PC-9 (cell line): ENCODE measurements around the gene PARM1. TPM values are rescaled to one million over a fixed set of nuclear protein-coding genes. Genes with fewer than 3 reads are reported as not detected.

ENCODE experiments used
- BruUV-seq: library from RNA; stranded (reverse); fragments of 400-500 nt; replicated peaks from 2 replicates; lab custom pipeline; 2021; lab: Mats Ljungman, UMichigan
- CTCF ChIA-PET: fragments of 300-600 bp; sonication (Branson Sonifier 250); formaldehyde crosslinking; loops from one replicate; lab custom pipeline; 2022; ENCODE audit warnings: antibody characterized with exemption; lab: Charles Lee
- POLR2A ChIA-PET: fragments of 300-600 bp; sonication (Branson Sonifier 250); formaldehyde crosslinking; loops from one replicate; lab custom pipeline; 2022; ENCODE audit warnings: antibody characterized with exemption; ENCODE audit not compliant: unreplicated experiment; lab: Charles Lee
- DNase-seq, 2 experiments: peaks; one replicate each; pipeline versions ENCODE4 v3.0.0 to v3.0.0-alpha.2; 2015 to 2022; ENCODE audit warnings: mixed read lengths in 1 of 2
- H2AFZ ChIP-seq: fragments of 200-600 bp; sonication (generic); 2 replicates; pipeline ENCODE4 v1.8.1; 2017; ENCODE audit warnings: antibody characterized with exemption
- H3F3A ChIP-seq: fragments of 200-600 bp; sonication (generic); 2 replicates; pipeline ENCODE4 v1.8.1; 2017; ENCODE audit warnings: antibody characterized with exemption, mild to moderate bottlenecking, low read depth; ENCODE audit not compliant: insufficient read depth
- H3K27ac ChIP-seq: fragments of 200-600 bp; sonication (generic); 2 replicates; pipeline ENCODE4 v1.6.1; 2016; ENCODE audit warnings: mixed run types
- H3K27me3 ChIP-seq: fragments of 200-600 bp; sonication (generic); 2 replicates; pipeline ENCODE4 v1.6.1; 2016; ENCODE audit warnings: low read depth, mixed run types; ENCODE audit not compliant: insufficient read depth
- H3K36me3 ChIP-seq: fragments of 200-600 bp; sonication (generic); 2 replicates; pipeline ENCODE4 v1.6.1; 2016; ENCODE audit warnings: low read depth, mixed run types
- H3K4me1 ChIP-seq: fragments of 200-600 bp; sonication (generic); replicated peaks from 2 replicates; pipeline ENCODE4 v1.6.1; 2016; ENCODE audit warnings: mixed run types; ENCODE audit not compliant: insufficient read depth
- H3K4me2 ChIP-seq: fragments of 200-600 bp; sonication (generic); 2 replicates; pipeline ENCODE4 v1.6.1; 2017; ENCODE audit warnings: mixed run types
- H3K4me3 ChIP-seq: fragments of 200-600 bp; sonication (generic); 2 replicates; pipeline ENCODE4 v1.6.1; 2016; ENCODE audit warnings: mixed run types
- H3K79me2 ChIP-seq: fragments of 200-600 bp; sonication (generic); 2 replicates; pipeline ENCODE4 v1.6.1; 2017; ENCODE audit warnings: low read depth, mixed run types
- H3K9me2 ChIP-seq: fragments of 200-600 bp; sonication (generic); 2 replicates; pipeline ENCODE4 v1.8.1; 2017; ENCODE audit warnings: mild to moderate bottlenecking; ENCODE audit not compliant: insufficient read depth
- H3K9me3 ChIP-seq: fragments of 200-600 bp; sonication (generic); 2 replicates; pipeline ENCODE4 v1.8.1; 2016; ENCODE audit warnings: low read depth; ENCODE audit not compliant: insufficient read depth
- H4K20me1 ChIP-seq: fragments of 200-600 bp; sonication (generic); 2 replicates; pipeline ENCODE4 v1.8.1; 2017; ENCODE audit not compliant: insufficient read depth
- CTCF ChIP-seq: fragments of 200-600 bp; sonication (generic); conservative IDR thresholded peaks from 2 replicates; pipeline ENCODE4 v1.6.1; 2017; ENCODE audit warnings: mixed run types, antibody characterized with exemption, mild to moderate bottlenecking, moderate library complexity
- EZH2 ChIP-seq: fragments of 200-600 bp; sonication (generic); IDR thresholded peaks from 2 replicates; pipeline ENCODE4 v1.8.0; 2017; ENCODE audit warnings: antibody characterized with exemption, low read depth
- intact Hi-C: fragments of 100-400 bp; cut with micrococcal nuclease; formaldehyde crosslinking; loops from one replicate; pipeline ENCODE4 v1.10.0; 2022; ENCODE audit not compliant: unreplicated experiment
- total RNA-seq: library from RNA; stranded (reverse); gene quantifications from 2 replicates; pipeline ENCODE4 v1.2.3, GENCODE V29; 2021

The PARM1 gene
- total RNA-seq, 1 experiment from 2014 or later = 0.44 TPM

- Histone ChIP-seq H3K79me2 (no peaks in the 10 kb centered on the region), H3K4me2 (no peak overlapping the region), H3K27ac (no peak overlapping the region), H3K27me3 (no peaks in the 10 kb centered on the region), H3K36me3 (no peaks in the 10 kb centered on the region), H3K9me3 (no peaks in the 10 kb centered on the region; the same call in 1 of the 2 replicates), H3K9me2 (no peaks in the 10 kb centered on the region), H2AFZ (no peak overlapping the region), H3F3A (no peaks in the 10 kb centered on the region), H3K4me1 (no peaks in the 10 kb centered on the region), H3K4me3 (no peak overlapping the region), H4K20me1 (no peaks in the 10 kb centered on the region)
- no peak for TF ChIP-seq CTCF
- no peak for TF ChIP-seq EZH2
- intact Hi-C loops = no loop called here
- no TSS peak for BruUV-seq
- no peak for DNase-seq
- CTCF ChIA-PET = no interaction called here
- POLR2A ChIA-PET = no interaction called here
Measured at GRCh38 chr4:74964311-74964710, 31.4 kb downstream of the PARM1 start.

DNA sequence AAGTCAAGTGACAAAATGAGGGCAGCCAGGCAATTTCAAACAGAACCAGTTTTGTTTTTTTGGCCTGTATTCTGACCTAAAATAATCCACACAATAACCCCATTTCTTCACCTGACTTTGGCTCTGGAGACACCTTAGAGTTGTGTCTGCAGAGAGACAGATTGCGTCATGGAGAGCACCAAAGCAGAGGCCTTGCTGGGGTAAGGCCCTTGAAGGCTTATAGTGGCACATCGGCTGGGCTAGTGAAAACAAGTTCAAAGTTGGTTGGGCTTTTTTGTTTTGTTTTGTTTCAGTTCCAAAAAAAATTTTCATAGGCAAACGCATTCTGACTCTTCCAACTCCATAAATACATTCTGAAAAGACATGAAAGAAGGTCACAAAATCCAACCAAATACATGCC is 34.4 kb downstream of the PARM1 start:
- no peaks in the 10 kb centered on the region for H3K9me3 ChIP-seq
- CTCF ChIA-PET = no interaction called here
- POLR2A ChIA-PET = no interaction called here

GRCh38 chr4:74968456-74969164 is 35.7 kb downstream of the PARM1 start:
- Histone ChIP-seq H3K79me2 (no peaks in the 10 kb centered on the region), H4K20me1 (no peaks in the 10 kb centered on the region), H3K4me1 (no peaks in the 10 kb centered on the region), H3K4me3 (no peak overlapping the region), H3K36me3 (no peaks in the 10 kb centered on the region), H2AFZ (no peak overlapping the region), H3K9me3 (no peaks in the 10 kb centered on the region), H3F3A (no peaks in the 10 kb centered on the region), H3K9me2 (no peaks in the 10 kb centered on the region), H3K27me3 (no peaks in the 10 kb centered on the region), H3K27ac (no peak overlapping the region), H3K4me2 (no peak overlapping the region)
- TF ChIP-seq CTCF (no peak), EZH2 (no peak)
- no peak for DNase-seq
- ChIA-PET CTCF (no interaction called here), POLR2A (no interaction called here)
- BruUV-seq = no TSS peak
- intact Hi-C loops = no loop called here

More for the DNA sequence above, 34.4 kb downstream of the PARM1 start:
- Histone ChIP-seq H3K27me3 (no peaks in the 10 kb centered on the region), H3K4me2 (no peak overlapping the region), H3F3A (no peaks in the 10 kb centered on the region), H3K4me3 (no peak overlapping the region), H4K20me1 (no peaks in the 10 kb centered on the region), H3K36me3 (no peaks in the 10 kb centered on the region), H3K4me1 (no peaks in the 10 kb centered on the region), H3K27ac (no peak overlapping the region), H3K79me2 (no peaks in the 10 kb centered on the region), H3K9me2 (no peaks in the 10 kb centered on the region), H2AFZ (no peak overlapping the region)
- BruUV-seq = no TSS peak
- intact Hi-C loops = no loop called here
- no peak for DNase-seq
- TF ChIP-seq CTCF (no peak), EZH2 (no peak)
